NB4 (cell line): ENCODE measurements around the gene KIT.
"Not testable (repeated sequence)": the region's sequence is repeated elsewhere in the genome, so short reads cannot be mapped to it uniquely, and the experiment has no call there.

Source experiments
- DNase-seq: peaks from one replicate; pipeline ENCODE4 v3.0.0; 2010; ENCODE audit warnings: low read depth
- H3K4me3 ChIP-seq: one replicate; pipeline ENCODE4 v1.5.1; 2011; ENCODE audit warnings: mild to moderate bottlenecking, low read depth, low read length, moderate library complexity
- MYC ChIP-seq: IDR thresholded peaks from 2 replicates; pipeline ENCODE4 v1.6.1; 2011; ENCODE audit warnings: low read depth, low read length
- POLR2A ChIP-seq: IDR thresholded peaks from 2 replicates; pipeline ENCODE4 v1.6.1; 2011; ENCODE audit warnings: mild to moderate bottlenecking; ENCODE audit not compliant: insufficient read length; ENCODE audit errors: extremely low read depth
- TF ChIP-seq, protein P1 (sequence below): IDR thresholded peaks from 2 replicates; pipeline ENCODE4 v1.6.1; 2011; ENCODE audit warnings: low read depth, low read length
- TF ChIP-seq, protein P2 (sequence below): IDR thresholded peaks from one replicate; pipeline ENCODE4 v1.5.1; 2012; ENCODE audit warnings: low read depth, low read length

KIT gene

DNA sequence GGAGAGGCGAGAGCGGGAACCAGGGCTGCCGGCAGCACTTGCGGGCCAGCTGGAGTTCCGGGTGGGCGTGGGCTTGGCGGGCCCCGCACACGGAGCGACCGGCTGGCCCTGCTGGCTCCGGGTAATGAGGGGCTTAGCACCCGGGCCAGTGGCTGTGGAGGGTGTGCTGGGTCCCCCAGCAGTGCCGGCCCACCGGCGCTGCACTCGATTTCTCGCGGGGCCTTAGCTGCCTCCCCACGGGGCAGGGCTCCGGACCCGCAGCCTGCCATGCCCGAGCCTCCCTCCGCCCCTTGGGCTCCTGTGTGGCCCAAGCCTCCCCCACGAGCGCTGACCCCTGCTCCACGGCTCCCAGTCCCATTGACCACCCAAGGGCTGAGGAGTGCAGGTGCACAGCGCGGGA is 25.2 kb upstream of the KIT start:
- DNase-seq: no peak

DNA sequence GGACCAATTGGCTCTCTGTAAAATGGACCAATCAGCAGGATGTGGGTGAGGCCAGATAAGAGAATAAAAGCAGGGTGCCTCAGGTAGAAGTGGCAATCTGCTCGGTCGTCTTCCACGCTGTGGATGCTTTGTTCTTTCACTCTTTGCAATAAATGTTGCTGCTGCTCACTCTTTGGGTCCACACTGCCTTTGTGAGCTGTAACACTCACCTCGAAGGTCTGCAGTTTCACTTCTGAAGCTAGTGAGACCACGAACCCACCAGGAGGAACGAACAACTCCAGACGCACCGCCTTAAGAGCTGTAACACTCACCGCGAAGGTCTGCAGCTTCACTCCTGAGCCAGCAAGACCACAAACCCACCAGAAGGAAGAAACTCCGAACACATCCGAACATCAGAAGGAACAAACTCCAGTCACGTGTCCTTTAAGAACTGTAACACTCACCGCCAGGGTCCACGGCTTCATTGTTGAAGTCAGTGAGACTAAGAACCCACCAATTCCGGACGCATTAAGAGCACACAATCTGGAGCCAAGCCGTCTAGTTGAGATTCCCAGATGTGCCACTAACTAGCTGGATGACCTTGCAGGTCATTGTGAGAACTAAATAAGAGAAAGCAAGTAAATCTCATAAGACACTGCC is 24.5 kb upstream of the KIT start:
- not testable (repeated sequence) for H3K4me3 ChIP-seq

More for the DNA sequence above, 25.2 kb upstream of the KIT start:
- H3K4me3 ChIP-seq: no peak overlapping the region
- TF ChIP-seq, protein P1, sequence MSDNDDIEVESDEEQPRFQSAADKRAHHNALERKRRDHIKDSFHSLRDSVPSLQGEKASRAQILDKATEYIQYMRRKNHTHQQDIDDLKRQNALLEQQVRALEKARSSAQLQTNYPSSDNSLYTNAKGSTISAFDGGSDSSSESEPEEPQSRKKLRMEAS: no peak
- TF ChIP-seq POLR2A (no peak), MYC (no peak)
- TF ChIP-seq, protein P2, sequence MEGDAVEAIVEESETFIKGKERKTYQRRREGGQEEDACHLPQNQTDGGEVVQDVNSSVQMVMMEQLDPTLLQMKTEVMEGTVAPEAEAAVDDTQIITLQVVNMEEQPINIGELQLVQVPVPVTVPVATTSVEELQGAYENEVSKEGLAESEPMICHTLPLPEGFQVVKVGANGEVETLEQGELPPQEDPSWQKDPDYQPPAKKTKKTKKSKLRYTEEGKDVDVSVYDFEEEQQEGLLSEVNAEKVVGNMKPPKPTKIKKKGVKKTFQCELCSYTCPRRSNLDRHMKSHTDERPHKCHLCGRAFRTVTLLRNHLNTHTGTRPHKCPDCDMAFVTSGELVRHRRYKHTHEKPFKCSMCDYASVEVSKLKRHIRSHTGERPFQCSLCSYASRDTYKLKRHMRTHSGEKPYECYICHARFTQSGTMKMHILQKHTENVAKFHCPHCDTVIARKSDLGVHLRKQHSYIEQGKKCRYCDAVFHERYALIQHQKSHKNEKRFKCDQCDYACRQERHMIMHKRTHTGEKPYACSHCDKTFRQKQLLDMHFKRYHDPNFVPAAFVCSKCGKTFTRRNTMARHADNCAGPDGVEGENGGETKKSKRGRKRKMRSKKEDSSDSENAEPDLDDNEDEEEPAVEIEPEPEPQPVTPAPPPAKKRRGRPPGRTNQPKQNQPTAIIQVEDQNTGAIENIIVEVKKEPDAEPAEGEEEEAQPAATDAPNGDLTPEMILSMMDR: no peak

DNA sequence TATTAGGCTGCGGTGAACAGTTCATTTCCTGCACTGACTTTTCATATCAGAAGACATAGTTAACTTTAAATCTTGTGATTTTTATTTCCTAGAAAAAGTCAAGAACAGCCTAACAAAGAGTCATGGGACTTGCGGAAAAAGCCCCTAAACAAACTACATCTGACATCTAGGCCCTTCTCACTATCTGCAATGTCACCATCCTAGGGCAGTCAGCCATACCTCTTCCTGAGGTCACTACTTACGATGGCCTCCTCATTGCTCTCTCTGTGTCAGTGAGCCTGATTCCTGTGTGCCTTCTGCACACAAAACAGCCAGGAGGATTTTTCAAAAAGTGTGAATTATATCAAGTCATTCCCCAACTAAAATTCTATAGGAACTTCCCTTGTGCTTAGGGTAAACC is 22.4 kb upstream of the KIT start:
- DNase-seq: no peak
- TF ChIP-seq, protein P1: no peak
- TF ChIP-seq POLR2A (no peak), MYC (no peak)
- TF ChIP-seq, protein P2: no peak
- no peak overlapping the region for H3K4me3 ChIP-seq

More for the DNA sequence above, 24.5 kb upstream of the KIT start:
- DNase-seq: not testable (repeated sequence)

DNA sequence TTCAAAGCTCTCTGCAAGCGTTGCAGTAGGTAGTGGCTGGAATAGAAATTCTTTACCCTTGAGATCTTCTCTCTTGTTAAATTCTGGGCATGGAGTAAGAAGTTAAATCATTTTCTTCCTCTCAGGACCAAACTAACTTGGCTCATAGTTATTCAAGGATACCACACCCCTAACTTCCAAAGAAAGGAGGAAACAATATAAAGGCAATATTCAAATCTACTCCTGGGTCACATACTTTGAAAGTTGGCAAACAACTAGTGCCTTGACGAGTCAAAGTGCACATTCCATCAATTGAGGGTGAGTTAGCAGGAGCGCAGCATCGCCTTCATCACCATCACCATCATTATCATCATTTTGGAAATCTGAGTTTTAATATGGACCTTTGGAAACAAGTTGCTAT is 20.4 kb upstream of the KIT start:
- DNase-seq: no peak
- H3K4me3 ChIP-seq: no peak overlapping the region
- no peak for TF ChIP-seq MYC
- TF ChIP-seq POLR2A: no peak
- TF ChIP-seq, protein P1: no peak
- TF ChIP-seq, protein P2: no peak

DNA sequence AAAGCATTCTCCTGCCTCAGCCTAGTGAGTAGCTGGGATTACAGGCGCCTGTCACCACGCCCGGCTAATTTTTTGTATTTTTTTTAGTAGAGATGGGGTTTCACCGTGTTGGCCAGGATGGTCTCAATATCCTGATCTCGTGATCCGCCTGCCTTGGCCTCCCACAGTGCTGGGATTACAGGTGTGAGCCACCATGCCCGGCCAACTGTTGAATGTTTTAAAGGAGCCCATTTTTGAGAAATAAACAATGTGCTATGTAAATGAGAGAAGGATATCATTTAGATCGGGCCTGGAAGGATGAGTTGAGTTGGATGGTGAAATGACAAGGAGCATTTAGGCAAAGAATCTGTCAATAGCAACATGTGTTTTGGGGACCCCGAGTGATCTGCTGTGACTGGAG is 16.7 kb upstream of the KIT start:
- not testable (repeated sequence) for DNase-seq, H3K4me3 ChIP-seq

DNA sequence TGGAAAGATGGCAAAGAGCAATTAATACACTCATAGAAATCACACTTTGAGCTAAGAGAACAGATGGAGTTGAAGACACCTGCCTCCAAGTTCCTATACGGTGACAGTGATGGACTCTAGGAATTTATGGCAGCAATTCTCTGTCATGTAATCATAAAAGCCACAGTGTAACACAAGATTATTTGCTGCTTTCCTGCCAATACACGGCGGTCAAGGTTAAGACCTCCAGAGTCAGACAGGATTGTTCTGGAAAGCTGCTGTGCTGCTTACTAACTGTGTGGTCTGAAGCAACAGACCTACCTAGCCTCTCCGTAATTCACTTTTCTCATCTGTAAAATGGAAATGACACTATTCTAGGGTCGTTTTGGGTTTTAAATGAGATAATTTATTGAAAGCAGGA is 14.6 kb upstream of the KIT start:
- TF ChIP-seq, protein P1: no peak
- TF ChIP-seq POLR2A (no peak), MYC (no peak)
- TF ChIP-seq, protein P2: no peak
- no peak overlapping the region for H3K4me3 ChIP-seq
- DNase-seq: no peak
